PC-3 (cell line): ENCODE measurements around the gene KIAA1549. TPM values are rescaled to one million over a fixed set of nuclear protein-coding genes. Genes with fewer than 3 reads are reported as not detected.

Experiments used
- ATAC-seq: fragments of 200-7000 bp; cut with Tn5 transposase; 2 replicates; pipeline ENCODE4 v1.9.1; 2020; ENCODE audit warnings: mild to moderate bottlenecking, moderate library complexity
- BruUV-seq: library from RNA; stranded (reverse); fragments of 400-500 nt; replicated peaks from 2 replicates; lab custom pipeline; 2021; lab: Mats Ljungman, UMichigan
- CTCF ChIA-PET: fragments of 300-600 bp; sonication (Branson Sonifier 250); formaldehyde crosslinking; loops from one replicate; lab custom pipeline; 2022; ENCODE audit warnings: antibody characterized with exemption; lab: Charles Lee
- POLR2A ChIA-PET: fragments of 300-600 bp; sonication (Branson Sonifier 250); formaldehyde crosslinking; loops from one replicate; lab custom pipeline; 2022; ENCODE audit warnings: antibody characterized with exemption; ENCODE audit not compliant: unreplicated experiment; lab: Charles Lee
- DNase-seq: peaks from one replicate; pipeline ENCODE4 v3.0.0-alpha.2; 2015
- H2AFZ ChIP-seq: fragments of 300-600 bp; sonication (generic); 2 replicates; pipeline ENCODE4 v1.6.0; 2016; ENCODE audit warnings: antibody characterized with exemption, low read length
- H3F3A ChIP-seq: fragments of 300-600 bp; sonication (generic); one replicate; pipeline ENCODE4 v1.6.0; 2017; ENCODE audit warnings: antibody characterized with exemption, low read length, control low read depth, mild to moderate bottlenecking; ENCODE audit not compliant: unreplicated experiment
- H3K27ac ChIP-seq: fragments of 300-600 bp; sonication (generic); 2 replicates; pipeline ENCODE4 v1.5.1; 2016; ENCODE audit warnings: mild to moderate bottlenecking, low read length
- H3K27me3 ChIP-seq: fragments of 300-600 bp; sonication (generic); 2 replicates; pipeline ENCODE4 v1.6.1; 2016; ENCODE audit warnings: low read length, mixed read lengths
- H3K36me3 ChIP-seq: fragments of 300-600 bp; sonication (generic); 2 replicates; pipeline ENCODE4 v1.6.1; 2016; ENCODE audit warnings: low read depth, mixed run types, low read length, mixed read lengths
- H3K4me1 ChIP-seq: fragments of 300-600 bp; sonication (generic); 2 replicates; pipeline ENCODE4 v1.5.1; 2016; ENCODE audit warnings: low read length; ENCODE audit not compliant: insufficient read depth
- H3K4me2 ChIP-seq: fragments of 300-600 bp; sonication (generic); 2 replicates; pipeline ENCODE4 v1.6.0; 2016; ENCODE audit warnings: low read length
- H3K4me3 ChIP-seq: fragments of 300-600 bp; sonication (generic); 2 replicates; pipeline ENCODE4 v1.5.1; 2016; ENCODE audit warnings: mild to moderate bottlenecking, low read length, mixed read lengths
- H3K79me2 ChIP-seq: fragments of 300-600 bp; sonication (generic); 2 replicates; pipeline ENCODE4 v1.6.1; 2017; ENCODE audit warnings: low read length, mixed read lengths
- H3K9ac ChIP-seq: fragments of 300-600 bp; sonication (generic); 2 replicates; pipeline ENCODE4 v1.6.0; 2016; ENCODE audit warnings: mild to moderate bottlenecking, low read length
- H3K9me2 ChIP-seq: fragments of 300-600 bp; sonication (generic); replicated peaks from 2 replicates; pipeline ENCODE4 v1.6.1; 2016; ENCODE audit warnings: mixed run types, low read length, mixed read lengths
- H3K9me3 ChIP-seq: fragments of 300-600 bp; sonication (generic); 2 replicates; pipeline ENCODE4 v1.6.1; 2016; ENCODE audit warnings: low read length, mixed read lengths
- H4K20me1 ChIP-seq: fragments of 300-600 bp; sonication (generic); 2 replicates; pipeline ENCODE4 v1.6.1; 2016; ENCODE audit warnings: low read length, mixed read lengths
- EZH2 ChIP-seq: fragments of 300-600 bp; sonication (generic); IDR thresholded peaks from one replicate; pipeline ENCODE4 v1.6.1; 2017; ENCODE audit warnings: antibody characterized with exemption, mild to moderate bottlenecking, low read length; ENCODE audit not compliant: unreplicated experiment
- EZH2phosphoT487 ChIP-seq: fragments of 300-600 bp; sonication (generic); IDR thresholded peaks from 2 replicates; pipeline ENCODE4 v1.6.1; 2018; ENCODE audit warnings: mild to moderate bottlenecking, antibody characterized with exemption, low read length, borderline replicate concordance
- intact Hi-C: fragments of 100-400 bp; cut with micrococcal nuclease; formaldehyde crosslinking; loops from 2 replicates; pipeline ENCODE4 v1.9.0; 2023
- total RNA-seq: library from RNA; depleted of rRNA; stranded (reverse); fragments of >200 nt; gene quantifications from 2 replicates; pipeline ENCODE4 v1.2.3, GENCODE V29; 2014
- TF ChIP-seq, protein P1 (sequence below): fragments of 300-600 bp; sonication (generic); conservative IDR thresholded peaks from 2 replicates; pipeline ENCODE4 v1.5.1; 2017; ENCODE audit warnings: antibody characterized with exemption, low read depth, mild to moderate bottlenecking, low read length

The KIAA1549 gene
- total RNA-seq, 1 experiment from 2014 or later: 8.2 TPM

GRCh38 chr7:138819625-138820024 is 161.6 kb downstream of the KIAA1549 start:
- Histone ChIP-seq H3K9ac (no peak overlapping the region), H2AFZ (no peak overlapping the region), H3K9me2 (no peaks in the 10 kb centered on the region), H3K9me3 (no peaks in the 10 kb centered on the region), H4K20me1 (no peaks in the 10 kb centered on the region), H3F3A (no peaks in the 10 kb centered on the region), H3K4me2 (no peak overlapping the region), H3K79me2 (no peaks in the 10 kb centered on the region), H3K27ac (no peak overlapping the region), H3K36me3 (no peaks in the 10 kb centered on the region), H3K4me1 (no peaks in the 10 kb centered on the region), H3K27me3 (no peaks in the 10 kb centered on the region), H3K4me3 (no peak overlapping the region)
- DNase-seq (no peak), ATAC-seq (no peak)
- ChIA-PET POLR2A (no interaction called here), CTCF (no interaction called here)
- intact Hi-C loops: no loop called here
- TF ChIP-seq, protein P1, sequence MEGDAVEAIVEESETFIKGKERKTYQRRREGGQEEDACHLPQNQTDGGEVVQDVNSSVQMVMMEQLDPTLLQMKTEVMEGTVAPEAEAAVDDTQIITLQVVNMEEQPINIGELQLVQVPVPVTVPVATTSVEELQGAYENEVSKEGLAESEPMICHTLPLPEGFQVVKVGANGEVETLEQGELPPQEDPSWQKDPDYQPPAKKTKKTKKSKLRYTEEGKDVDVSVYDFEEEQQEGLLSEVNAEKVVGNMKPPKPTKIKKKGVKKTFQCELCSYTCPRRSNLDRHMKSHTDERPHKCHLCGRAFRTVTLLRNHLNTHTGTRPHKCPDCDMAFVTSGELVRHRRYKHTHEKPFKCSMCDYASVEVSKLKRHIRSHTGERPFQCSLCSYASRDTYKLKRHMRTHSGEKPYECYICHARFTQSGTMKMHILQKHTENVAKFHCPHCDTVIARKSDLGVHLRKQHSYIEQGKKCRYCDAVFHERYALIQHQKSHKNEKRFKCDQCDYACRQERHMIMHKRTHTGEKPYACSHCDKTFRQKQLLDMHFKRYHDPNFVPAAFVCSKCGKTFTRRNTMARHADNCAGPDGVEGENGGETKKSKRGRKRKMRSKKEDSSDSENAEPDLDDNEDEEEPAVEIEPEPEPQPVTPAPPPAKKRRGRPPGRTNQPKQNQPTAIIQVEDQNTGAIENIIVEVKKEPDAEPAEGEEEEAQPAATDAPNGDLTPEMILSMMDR: no peak
- TF ChIP-seq EZH2: no peak
- TF ChIP-seq EZH2phosphoT487: no peak
- BruUV-seq: no TSS peak

DNA sequence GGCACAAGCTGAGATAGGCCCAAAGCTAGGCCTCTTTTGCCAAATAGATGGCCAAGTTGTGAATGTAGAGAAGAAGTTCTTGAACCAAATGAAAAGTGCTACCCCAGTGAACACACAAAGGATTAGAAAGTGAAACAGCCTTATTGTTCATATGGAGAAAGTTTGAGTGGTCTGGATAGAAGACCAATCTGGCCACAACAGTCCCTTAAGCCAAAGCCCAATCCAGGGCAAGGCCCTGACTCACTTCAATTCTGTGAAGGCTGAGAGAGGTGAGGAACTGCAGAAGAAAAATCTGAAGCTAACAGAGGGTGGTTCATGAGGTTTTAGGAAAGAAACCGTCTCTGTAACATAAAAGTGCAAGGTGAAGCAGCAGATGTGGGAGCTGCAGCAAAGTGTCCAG is 164.5 kb downstream of the KIAA1549 start:
- Histone ChIP-seq H4K20me1 (no peaks in the 10 kb centered on the region), H2AFZ (no peak overlapping the region), H3K4me1 (no peaks in the 10 kb centered on the region), H3K27ac (no peak overlapping the region), H3K36me3 (no peaks in the 10 kb centered on the region), H3K9ac (no peak overlapping the region), H3F3A (no peaks in the 10 kb centered on the region), H3K9me3 (no peaks in the 10 kb centered on the region), H3K4me3 (no peak overlapping the region), H3K4me2 (no peak overlapping the region), H3K79me2 (no peaks in the 10 kb centered on the region), H3K27me3 (no peaks in the 10 kb centered on the region), H3K9me2 (no peaks in the 10 kb centered on the region)
- ChIA-PET CTCF (no interaction called here), POLR2A (no interaction called here)
- DNase-seq (no peak), ATAC-seq (no peak)
- BruUV-seq: no TSS peak
- TF ChIP-seq, protein P1: no peak
- TF ChIP-seq EZH2 (no peak), EZH2phosphoT487 (no peak)
- intact Hi-C loops: no loop called here

DNA sequence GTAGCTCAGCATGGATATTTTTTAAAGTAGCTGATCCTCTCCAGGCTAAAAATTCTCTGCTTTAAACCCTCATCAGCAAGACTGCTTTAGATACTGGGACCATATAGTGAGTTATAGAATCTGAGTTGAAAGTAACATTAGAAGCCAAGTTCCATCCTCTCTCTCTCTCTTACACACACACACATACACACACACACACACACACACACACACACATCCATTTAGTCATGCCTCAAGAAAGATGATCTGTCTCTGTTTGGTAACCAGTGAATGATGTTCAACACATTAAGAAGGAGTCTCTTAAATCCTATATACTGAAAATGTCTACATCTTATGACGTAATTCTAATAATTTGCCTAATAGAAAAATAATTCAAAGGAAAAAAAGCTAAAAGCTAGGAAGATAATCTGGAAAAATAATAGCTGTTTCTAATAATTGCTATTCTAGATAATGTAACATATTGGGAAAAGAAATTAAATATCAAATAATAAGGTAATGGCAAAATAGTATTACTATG is 166.3 kb downstream of the KIAA1549 start:
- H2AFZ ChIP-seq: no peak overlapping the region
- H3K27me3 ChIP-seq: no peaks in the 10 kb centered on the region
- H4K20me1 ChIP-seq: no peaks in the 10 kb centered on the region
- H3K4me2 ChIP-seq: no peak overlapping the region
- POLR2A ChIA-PET: no interaction called here
- intact Hi-C loops: no loop called here
- no peaks in the 10 kb centered on the region for H3K79me2 ChIP-seq
- no peak for DNase-seq
- no peaks in the 10 kb centered on the region for H3K4me1 ChIP-seq
- no peak overlapping the region for H3K4me3 ChIP-seq
- H3K27ac ChIP-seq: no peak overlapping the region
- H3K9me3 ChIP-seq: no peaks in the 10 kb centered on the region
- CTCF ChIA-PET: no interaction called here
- ATAC-seq: no peak
- H3F3A ChIP-seq: no peaks in the 10 kb centered on the region
- H3K36me3 ChIP-seq: no peaks in the 10 kb centered on the region
- no peaks in the 10 kb centered on the region for H3K9me2 ChIP-seq
- TF ChIP-seq EZH2phosphoT487 (no peak), EZH2 (no peak)
- TF ChIP-seq, protein P1: no peak
- no TSS peak for BruUV-seq
- no peak overlapping the region for H3K9ac ChIP-seq
